GM21390 (cell line): ENCODE results near the gene KRT32.

Experiments used
- ATAC-seq: cut with Tn5 transposase; IDR thresholded peaks from one replicate; pipeline ENCODE4 v1.9.1; 2021; ENCODE audit not compliant: unreplicated experiment

The KRT32 gene

DNA sequence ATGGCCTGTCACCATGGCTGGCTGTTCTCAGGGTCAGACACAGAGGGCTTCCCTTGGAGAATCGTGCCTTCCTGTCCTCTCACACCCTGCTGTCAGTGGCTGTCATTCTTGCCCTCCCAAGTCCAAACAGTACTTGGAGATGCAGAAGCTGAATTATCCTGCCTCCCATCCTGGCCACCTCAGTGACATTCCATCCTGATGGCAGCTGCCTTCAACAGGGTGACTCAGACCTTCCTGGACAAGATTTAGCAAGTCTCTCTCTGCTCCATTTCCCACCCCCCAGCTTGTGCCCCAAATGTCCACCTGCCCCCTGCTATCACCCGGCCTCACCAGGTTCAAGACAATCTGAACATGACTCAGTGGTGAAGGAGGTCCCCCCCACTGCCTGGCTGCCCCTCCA, 27.3 kb upstream of the KRT32 start:
- ATAC-seq = no peak

DNA sequence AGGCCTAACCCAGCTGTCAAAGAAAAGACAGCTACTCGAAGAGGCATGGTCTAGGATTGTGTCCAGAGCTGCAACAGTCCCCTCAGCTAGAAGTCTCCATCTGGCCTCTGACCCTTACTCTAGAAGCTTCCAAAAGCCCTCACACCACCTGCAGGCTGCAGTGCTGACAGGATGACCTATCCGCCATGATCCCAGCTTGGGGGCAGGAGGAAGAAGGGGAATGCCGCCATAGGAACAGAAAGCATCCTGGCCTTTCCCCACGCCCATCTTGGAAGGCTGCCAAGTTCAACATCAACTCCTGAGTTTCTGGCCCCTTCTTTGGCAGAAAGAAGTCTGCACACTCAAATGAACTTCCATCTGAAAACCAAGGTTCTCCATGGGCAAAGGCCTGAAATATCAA, 25.6 kb upstream of the KRT32 start:
- no peak for ATAC-seq

GRCh38 chr17:41492351-41492750, 25.2 kb upstream of the KRT32 start:
- ATAC-seq = no peak

GRCh38 chr17:41491476-41491875, 24.3 kb upstream of the KRT32 start:
- no peak for ATAC-seq

DNA sequence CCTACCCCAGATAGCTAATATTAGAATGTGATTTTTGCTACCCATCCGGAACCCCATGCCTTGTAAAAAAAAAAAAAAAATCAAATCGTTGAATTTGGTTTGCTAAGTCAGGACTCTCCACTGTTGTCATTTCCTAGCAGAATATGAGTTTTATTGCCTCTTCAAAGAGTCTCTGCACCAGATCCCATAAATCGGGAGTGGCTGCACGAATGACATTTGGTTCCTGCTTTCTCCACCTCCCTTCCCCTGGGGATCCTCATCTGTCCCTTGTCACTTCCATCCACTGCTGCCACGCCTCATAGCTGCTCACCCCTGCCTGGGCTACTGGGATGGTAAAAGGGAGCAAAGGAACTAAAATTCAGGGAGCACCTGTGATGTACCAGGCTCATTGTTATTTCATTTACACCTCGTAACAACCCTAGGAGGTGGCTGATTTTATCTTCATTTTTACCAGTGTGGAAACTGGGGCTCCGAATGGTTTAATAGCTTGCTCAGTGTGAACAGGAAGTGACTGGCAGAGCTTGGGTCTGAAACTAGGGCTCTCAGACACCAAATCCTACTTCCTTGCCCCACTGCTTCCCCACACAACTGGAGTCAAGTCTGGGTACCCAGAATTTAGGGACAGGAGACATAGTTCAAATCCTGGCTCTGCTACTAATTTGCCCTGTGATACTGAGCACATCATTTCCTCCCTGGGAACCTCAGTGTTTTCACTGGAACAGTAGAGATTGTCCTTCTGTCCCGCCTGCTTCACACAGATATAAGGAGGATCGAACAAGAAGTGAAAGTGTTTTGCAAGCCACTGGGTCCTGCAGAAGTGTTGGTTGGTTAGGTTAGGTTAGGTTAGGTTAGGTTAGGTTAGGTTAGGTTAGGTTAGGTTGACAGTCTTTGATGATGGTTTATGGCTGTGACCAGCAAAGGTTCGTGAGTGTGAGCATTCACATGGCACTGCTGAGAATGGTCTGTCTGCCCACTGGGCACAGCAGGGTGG, 23.1 kb upstream of the KRT32 start:
- ATAC-seq = no peak

DNA sequence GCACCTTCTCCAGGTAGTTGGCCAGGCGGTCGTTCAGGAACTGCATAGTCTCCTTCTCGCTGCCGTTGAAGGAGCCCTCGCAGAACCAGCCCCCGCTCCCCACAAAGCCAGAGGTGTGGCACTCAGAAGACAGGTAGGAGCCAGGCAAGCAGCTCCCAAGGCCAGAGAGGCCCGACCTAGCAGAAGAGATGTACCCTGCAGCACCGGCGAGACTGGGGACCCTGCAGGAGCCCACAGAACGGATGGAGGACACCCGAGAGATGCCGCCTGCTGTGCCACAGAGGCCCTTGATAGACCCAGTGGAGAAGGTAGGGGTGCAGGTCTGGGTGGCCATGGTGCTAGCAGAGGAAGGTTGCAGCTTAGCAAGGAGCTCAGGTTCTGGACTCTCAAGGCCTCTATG, 22.3 kb upstream of the KRT32 start, which contains the start of gene KRT36:
TSS of gene KRT36 (minus strand) at position 380 of the 400 bp plus-strand sequence. CDS start at position 334, 46 bp downstream.
- ATAC-seq = no peak

- ATAC-seq = no peak
Observed at GRCh38 chr17:41486809-41487530, 19.8 kb upstream of the KRT32 start.

DNA sequence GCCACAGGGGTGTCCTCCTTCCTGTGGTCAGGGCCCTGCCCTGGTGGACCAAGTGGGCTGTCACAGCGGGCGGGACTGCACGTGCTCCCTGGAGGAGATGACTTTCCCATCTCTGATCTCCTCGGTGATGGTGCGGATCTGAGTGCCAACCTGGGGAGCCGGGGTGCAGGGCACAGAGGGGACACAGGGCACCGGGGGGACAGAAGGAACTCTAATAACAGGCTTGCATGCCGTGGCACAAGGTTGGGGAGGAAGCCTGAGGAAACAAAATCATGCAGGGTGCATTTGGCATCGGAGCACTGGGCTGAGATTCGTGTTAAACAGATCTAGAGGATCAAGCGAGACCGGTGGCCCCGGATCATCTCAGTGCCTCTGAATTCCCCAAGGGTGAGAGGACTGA, 19.1 kb upstream of the KRT32 start:
- ATAC-seq = no peak

- no peak for ATAC-seq
Observed at GRCh38 chr17:41484920-41485904, 18.0 kb upstream of the KRT32 start.

DNA sequence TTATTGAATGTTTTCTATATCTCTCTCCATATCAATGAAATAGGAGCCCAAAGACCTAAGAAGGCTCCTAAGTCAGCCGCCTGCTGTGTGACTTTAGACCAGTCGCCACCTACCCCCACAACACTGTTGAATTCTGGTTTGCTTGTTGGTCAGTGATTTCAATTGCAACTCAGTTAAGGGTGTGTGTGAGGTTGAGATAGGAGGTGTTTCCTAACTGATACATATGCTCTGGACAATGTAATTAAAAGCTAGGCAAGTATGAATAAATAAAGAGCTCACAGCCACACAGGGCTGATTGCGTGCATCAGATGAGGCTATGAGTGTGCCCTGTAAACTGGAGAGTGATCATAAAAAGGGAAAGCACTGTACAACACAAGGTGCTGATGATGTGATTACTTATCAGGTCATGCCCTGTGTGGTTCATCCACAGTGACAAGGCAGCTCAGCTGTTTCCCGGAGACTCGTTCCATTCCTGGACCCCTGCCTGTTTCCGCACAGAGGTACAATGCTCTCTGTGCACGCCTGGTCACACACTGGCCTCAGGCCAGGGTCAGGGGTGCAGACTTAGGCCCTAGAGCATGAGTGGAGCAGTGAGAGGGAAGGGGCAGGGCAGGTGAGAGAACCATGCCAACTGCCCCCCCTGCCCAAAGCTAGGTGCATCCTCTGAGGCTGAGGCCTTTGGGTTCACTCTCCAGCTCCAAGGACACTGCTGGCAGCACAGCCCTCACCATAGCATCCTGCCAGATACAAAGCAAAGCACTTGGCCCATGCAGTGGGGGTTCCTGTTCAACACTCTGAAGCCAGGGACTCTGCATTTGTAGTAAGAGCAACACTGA, 17.0 kb upstream of the KRT32 start:
- no peak for ATAC-seq

- no peak for ATAC-seq
Observed at GRCh38 chr17:41483531-41483930, 16.3 kb upstream of the KRT32 start.

DNA sequence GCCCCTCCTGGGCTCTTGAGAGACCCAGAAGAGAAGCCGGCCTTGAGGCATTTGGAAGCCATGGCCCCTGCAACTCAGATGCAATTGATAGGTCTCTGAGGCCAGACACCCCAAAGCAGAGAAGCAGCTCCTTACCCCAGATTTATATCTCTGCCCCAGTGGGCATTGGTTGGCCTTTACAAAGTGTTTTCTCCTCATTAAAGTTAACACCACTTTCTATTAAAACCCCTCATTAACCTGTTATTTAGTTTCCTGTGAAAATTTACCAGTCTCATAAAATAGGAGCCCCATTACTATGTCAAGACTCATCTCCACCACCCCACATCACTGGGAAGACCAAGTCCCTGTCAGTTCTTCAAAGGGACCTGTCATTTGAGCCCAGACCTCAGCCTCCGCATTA, 13.8 kb upstream of the KRT32 start, which contains the start of gene KRT35:
TSS of gene KRT35 (minus strand) at position 116 of the 400 bp plus-strand sequence. CDS start at position 62, 54 bp downstream.
- no peak for ATAC-seq

DNA sequence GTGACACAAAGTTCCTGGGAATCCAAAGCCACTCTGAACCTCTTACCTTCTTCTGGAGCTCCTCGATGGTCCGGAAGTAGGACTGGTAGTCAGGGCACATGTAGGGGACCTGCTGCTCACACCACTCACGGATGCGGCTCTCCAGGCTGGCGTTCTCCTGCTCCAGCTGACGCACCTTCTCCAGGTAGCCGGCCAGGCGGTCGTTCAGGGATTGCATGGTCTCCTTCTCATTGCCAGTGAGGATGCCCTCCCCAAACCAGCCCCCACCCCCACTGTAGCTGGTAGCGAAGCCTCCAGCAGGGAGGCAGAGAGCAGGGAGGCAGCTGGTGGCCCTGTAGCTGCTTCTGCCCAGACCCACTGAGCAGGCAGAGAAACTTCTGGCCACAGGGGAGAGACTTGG, 13.4 kb upstream of the KRT32 start:
- ATAC-seq = no peak

GRCh38 chr17:41480136-41480535, 12.9 kb upstream of the KRT32 start:
- no peak for ATAC-seq

- ATAC-seq = no peak
Observed at GRCh38 chr17:41478237-41478636, 11.1 kb upstream of the KRT32 start.

DNA sequence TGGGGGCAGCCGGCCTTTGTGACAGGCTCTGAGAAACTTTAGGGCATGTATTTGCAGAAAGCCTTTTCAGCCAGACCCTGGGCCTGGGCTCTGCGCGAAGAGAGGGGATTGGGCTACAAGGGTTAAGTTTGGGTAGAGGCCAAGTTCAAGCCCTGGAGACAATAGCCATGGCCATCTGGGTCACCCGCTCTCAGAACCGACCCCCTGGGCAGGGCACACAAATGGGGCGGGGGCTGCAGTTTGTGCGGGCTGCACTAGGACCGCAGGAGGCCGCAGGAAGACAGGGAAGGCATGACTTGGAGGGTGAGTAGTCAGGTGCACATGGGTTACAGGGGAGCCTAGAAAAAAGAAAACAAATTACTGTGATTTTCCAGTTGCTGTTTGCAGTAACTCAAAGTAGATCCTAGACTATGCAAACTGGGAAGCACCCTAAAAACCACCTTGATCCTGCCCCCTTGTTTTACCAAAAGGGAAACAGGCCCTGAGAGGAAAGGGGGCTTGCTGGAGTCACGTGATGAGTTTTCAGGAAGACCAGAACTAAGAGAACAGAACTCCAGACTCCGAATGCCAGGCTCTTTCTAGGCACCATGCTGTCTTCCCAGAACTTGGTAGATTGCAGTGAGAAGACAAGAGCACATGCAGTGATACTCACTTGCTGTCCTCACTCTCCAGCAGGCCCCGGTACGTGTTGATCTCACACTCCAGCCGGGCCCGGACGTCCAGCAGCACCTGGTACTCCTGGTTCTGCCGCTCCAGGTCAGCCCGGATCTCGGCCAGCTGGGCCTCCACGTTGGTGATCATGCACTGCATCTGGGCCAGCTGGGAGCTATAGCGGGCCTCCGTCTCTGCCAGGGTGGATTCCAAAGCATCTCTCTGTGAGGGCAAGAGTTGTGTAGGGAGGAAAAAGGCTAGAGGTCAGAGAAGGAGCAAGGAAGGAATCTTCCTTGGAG, 10.0 kb upstream of the KRT32 start:
- no peak for ATAC-seq

DNA sequence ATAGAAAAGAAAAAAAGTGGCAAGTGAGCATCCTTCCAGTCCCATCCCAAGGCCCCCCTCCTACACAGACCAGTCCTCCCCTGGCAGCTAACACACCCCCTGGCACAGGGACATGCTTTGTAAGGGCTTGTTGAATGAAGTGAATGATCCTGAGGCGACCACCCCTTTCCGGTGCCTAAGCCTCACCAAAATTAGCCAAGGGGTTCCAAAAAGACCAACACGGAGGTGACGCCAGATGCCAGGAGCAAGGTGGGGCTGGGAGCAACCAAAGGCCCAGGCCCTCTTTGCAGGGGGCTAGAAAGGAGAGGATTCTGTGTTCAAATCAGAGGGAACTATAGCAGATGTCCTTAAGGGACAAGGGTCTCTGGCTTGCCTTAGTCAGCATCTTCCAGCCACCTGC, 8.2 kb upstream of the KRT32 start:
- ATAC-seq = no peak

DNA sequence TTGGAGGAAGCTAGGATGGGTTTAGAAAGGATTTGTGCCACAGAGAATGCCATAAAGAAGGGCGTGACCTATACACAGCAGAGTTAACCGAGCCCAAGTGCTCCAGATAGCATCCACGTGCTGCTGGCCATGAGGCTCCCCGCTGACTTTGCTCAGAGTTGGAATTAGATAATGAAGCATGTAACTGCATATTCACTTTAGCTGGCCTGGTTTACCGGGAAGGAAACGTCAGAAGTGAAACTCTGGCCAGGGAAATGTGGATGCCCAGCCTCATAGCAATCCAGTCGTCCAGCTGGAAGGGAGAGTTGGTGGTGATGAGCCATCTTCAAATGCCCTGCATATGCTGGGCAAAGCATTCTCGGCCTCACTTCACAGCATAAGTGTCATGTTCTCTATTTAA, 7.7 kb upstream of the KRT32 start:
- no peak for ATAC-seq

DNA sequence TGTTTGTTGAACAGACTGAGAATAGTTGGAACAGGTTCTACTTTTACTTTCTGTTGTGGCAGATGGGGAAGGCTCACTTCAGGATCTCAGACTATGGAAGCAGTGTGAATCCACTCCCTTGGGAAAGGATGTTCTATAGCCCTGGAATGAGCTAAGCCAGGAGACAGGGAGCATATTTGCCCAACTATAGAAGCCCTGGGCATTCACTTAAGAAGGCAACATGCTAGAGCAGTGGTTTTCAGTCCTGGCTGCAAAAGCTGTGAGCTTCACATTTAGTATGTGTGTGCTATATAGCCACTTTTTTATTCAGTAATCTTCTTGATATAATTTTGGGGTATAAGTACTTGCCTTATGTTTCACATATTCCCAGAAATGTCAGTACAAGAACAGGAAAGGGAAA, 1.2 kb upstream of the KRT32 start:
- no peak for ATAC-seq
